Stomach (tissue), 9 donors: Measurements from ENCODE around the gene NXPH4. TPM values are rescaled to one million over a fixed set of nuclear protein-coding genes. Genes with fewer than 3 reads are reported as not detected.

ENCODE experiments used
- DNase-seq, 2 donors: peaks; one replicate each; pipeline versions ENCODE4 v3.0.0 to v3.0.0-alpha.2; 2013 to 2019
- H3K27ac ChIP-seq, 5 donors: fragments of 200-600 bp in 4 of 5; sonication (generic) in 4 of 5; one replicate each; pipeline ENCODE4 v1.5.1; 2013 to 2019; ENCODE audit warnings: mild to moderate bottlenecking in 1 of 5, moderate library complexity in 1 of 5
- H3K27me3 ChIP-seq, 3 donors: fragments of 200-600 bp; sonication (generic); one replicate each; pipeline ENCODE4 v1.5.1; 2017 to 2019; ENCODE audit warnings: mixed run types in 1 of 3
- H3K36me3 ChIP-seq, 4 donors: fragments of 200-600 bp; sonication (generic); 1 replicate in 3 of 4; 2 replicates in 1 of 4; pipeline ENCODE4 v1.5.1; 2016 to 2019
- H3K4me1 ChIP-seq, 4 donors: fragments of 200-600 bp; sonication (generic); one replicate each; pipeline ENCODE4 v1.5.1; 2016 to 2019
- H3K4me3 ChIP-seq, 4 donors: fragments of 200-600 bp; sonication (generic) in 3 of 4; one replicate each; pipeline ENCODE4 v1.5.1; 2016 to 2019; ENCODE audit warnings: mild to moderate bottlenecking in 1 of 4
- H3K9me3 ChIP-seq, 4 donors: fragments of 200-600 bp; sonication (generic); one replicate each; pipeline ENCODE4 v1.5.1; 2016 to 2019
- CTCF ChIP-seq, 7 experiments: fragments of 450-650 bp in 4 of 7; fragments of 200-600 bp in 3 of 7; sonication (generic) in 3 of 7; IDR thresholded peaks; one replicate each; pipeline ENCODE4 v1.5.1; 2016 to 2019; ENCODE audit warnings: antibody characterized with exemption in 7 of 7, control low read depth in 2 of 7, mild to moderate bottlenecking in 1 of 7
- EP300 ChIP-seq: sonication (generic); formaldehyde crosslinking; IDR thresholded peaks from one replicate; pipeline ENCODE4 v1.6.1; 2017; ENCODE audit warnings: antibody characterized with exemption
- POLR2A ChIP-seq, 4 donors: fragments of 450-650 bp; IDR thresholded peaks; one replicate each; pipeline ENCODE4 v1.6.1; 2016; ENCODE audit warnings: antibody characterized with exemption in 4 of 4, control low read depth in 2 of 4, mild to moderate bottlenecking in 1 of 4, moderate library complexity in 1 of 4
- POLR2AphosphoS5 ChIP-seq, 3 donors: sonication (generic); formaldehyde crosslinking; IDR thresholded peaks; one replicate each; pipeline ENCODE4 v1.6.1; 2016; ENCODE audit warnings: antibody characterized with exemption in 3 of 3
- WGBS, 5 donors: extraction: QIAGEN DNeasy Blood & Tissue Kit in 3 of 5; methylation state at CpG; one replicate each; pipeline versions ENCODE4 v1.1.5 to v1.1.7; 2013 to 2018; 5-methylcytosine and 5-hydroxymethylcytosine counted together
- intact Hi-C: fragments of 100-400 bp; cut with DNase I; formaldehyde crosslinking; loops from one replicate; pipeline ENCODE4 v1.15.1; 2023; ENCODE audit warnings: low total_unique reads
- polyA plus RNA-seq, 3 donors: library from polyadenylated mRNA; stranded (reverse); fragments of 200-250 nt; gene quantifications; one replicate each; pipeline ENCODE4 v1.2.3, GENCODE V29; 2013
- total RNA-seq, 5 donors: library from RNA; depleted of rRNA; stranded (reverse); fragments of >200 nt; gene quantifications; one replicate each; pipeline versions ENCODE4 v1.1.0 to v1.2.3, GENCODE V29; 2014 to 2016
- donor health status: healthy with polysubstance abuse.
- donor health status: Bipolar disorder and iron deficiency.
- donor health status: healthy.

NXPH4 gene
- total and polyA plus RNA-seq, 8 donors = 0.18 to 0.44 (median 0.30) TPM; not detected in 5

- no peaks in the 10 kb centered on the region for H3K36me3 ChIP-seq
- peaks cover 44 to 90% (median 85%) of the 10 kb centered on the region in 3 donors for H3K27me3 ChIP-seq
- no peak for DNase-seq
- no peak overlapping the region for H3K27ac ChIP-seq
- peaks cover 5 to 34% (median 27%) of the 10 kb centered on the region in 4 donors for H3K4me1 ChIP-seq
- WGBS, 5 donors = 53 to 67% (median 59%) methylated on average over 19 to 22 of the region's 22 CpGs
- no peak overlapping the region for H3K4me3 ChIP-seq
- TF ChIP-seq CTCF (IDR thresholded peaks at IDR 0.05) (no peak), POLR2AphosphoS5 (IDR thresholded peaks at IDR 0.05) (no peak), EP300 (no peak), POLR2A (IDR thresholded peaks at IDR 0.05) (no peak)
- intact Hi-C loops = no loop called here
- H3K9me3 ChIP-seq = no peaks in the 10 kb centered on the region
These were observed 6.9 kb downstream of the NXPH4 start for GRCh38 chr12:57223191-57224165.

- peaks cover 11 to 40% (median 31%) of the 10 kb centered on the region in 4 donors for H3K4me1 ChIP-seq
- peaks cover 39 to 81% (median 78%) of the 10 kb centered on the region in 3 donors for H3K27me3 ChIP-seq
- no peaks in the 10 kb centered on the region for H3K36me3 ChIP-seq
- intact Hi-C loops = no loop called here
- no peaks in the 10 kb centered on the region for H3K9me3 ChIP-seq
- whole genome bisulfite sequencing, 5 donors = 40 to 76% (median 45%) methylated on average over 20 to 30 of the region's 30 CpGs
- no peak for DNase-seq
- TF ChIP-seq POLR2A (IDR thresholded peaks at IDR 0.05) (no peak), POLR2AphosphoS5 (IDR thresholded peaks at IDR 0.05) (no peak), EP300 (no peak), CTCF (IDR thresholded peaks at IDR 0.05) (no peak)
- peak overlapping the region in 1 of 4 donors; percentile 39 for H3K4me3 ChIP-seq
- H3K27ac ChIP-seq = no peak overlapping the region
These were observed 7.8 kb downstream of the NXPH4 start for GRCh38 chr12:57224278-57224972.

DNA sequence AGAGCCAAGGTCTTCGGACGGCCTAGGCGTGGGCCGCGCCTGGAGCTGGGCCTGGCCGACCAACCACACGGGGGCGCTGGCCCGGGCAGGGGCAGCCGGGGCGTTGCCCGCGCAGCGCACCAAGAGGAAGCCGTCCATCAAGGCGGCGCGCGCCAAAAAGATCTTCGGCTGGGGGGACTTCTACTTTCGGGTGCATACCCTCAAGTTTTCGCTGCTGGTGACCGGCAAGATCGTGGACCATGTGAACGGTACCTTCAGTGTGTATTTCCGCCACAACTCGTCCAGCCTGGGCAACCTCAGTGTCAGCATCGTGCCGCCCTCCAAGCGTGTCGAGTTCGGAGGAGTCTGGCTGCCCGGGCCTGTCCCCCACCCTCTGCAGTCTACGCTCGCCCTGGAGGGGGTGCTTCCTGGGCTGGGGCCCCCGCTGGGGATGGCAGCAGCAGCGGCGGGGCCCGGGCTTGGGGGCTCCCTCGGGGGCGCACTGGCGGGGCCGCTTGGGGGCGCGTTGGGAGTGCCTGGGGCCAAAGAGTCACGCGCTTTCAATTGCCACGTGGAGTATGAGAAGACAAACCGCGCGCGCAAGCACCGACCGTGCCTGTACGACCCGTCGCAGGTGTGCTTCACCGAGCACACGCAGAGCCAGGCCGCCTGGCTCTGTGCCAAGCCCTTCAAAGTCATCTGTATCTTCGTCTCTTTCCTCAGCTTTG is 8.5 kb downstream of the NXPH4 start:
- peaks cover 15 to 43% (median 35%) of the 10 kb centered on the region in 4 donors for H3K4me1 ChIP-seq
- intact Hi-C loops = no loop called here
- TF ChIP-seq EP300 (no peak), CTCF (IDR thresholded peaks at IDR 0.05) (peak in 3 of 7 experiments; percentile 38 to 71 (median 61)), POLR2AphosphoS5 (IDR thresholded peaks at IDR 0.05) (no peak), POLR2A (IDR thresholded peaks at IDR 0.05) (no peak)
- DNase-seq = peak; percentile 64 to 80
- no peaks in the 10 kb centered on the region for H3K36me3 ChIP-seq
- H3K9me3 ChIP-seq = no peaks in the 10 kb centered on the region
- no peak overlapping the region for H3K27ac ChIP-seq
- 4 to 22% (median 8%) methylated on average over 21 to 61 of the region's 61 CpGs for WGBS, 5 donors
- peak overlapping the region in 1 of 4 donors; percentile 39 for H3K4me3 ChIP-seq
- H3K27me3 ChIP-seq = peaks cover 37 to 74% (median 71%) of the 10 kb centered on the region in 3 donors
